ENCODE results near the gene TUBGCP3.
A peak's percentile ranks its signal among the peaks of the same experiment; 100 is the strongest.

DNA sequence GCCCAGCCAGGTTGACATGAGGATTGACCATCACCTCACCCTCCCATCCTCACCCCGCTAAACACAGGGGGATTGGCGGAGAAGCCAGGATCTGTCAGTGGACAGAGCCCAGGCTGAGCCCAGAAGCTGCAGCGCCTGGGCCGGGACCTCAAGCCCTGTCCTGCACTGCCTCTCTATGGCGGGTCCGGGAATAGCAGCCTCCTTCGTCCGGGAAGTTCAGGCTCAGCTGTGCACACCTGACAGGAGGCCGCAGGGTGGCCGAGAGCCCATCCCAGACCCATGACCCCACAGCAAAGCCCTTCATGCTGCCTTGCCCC is 144.0 kb downstream of the TUBGCP3 start:
- TF ChIP-seq, protein P1, sequence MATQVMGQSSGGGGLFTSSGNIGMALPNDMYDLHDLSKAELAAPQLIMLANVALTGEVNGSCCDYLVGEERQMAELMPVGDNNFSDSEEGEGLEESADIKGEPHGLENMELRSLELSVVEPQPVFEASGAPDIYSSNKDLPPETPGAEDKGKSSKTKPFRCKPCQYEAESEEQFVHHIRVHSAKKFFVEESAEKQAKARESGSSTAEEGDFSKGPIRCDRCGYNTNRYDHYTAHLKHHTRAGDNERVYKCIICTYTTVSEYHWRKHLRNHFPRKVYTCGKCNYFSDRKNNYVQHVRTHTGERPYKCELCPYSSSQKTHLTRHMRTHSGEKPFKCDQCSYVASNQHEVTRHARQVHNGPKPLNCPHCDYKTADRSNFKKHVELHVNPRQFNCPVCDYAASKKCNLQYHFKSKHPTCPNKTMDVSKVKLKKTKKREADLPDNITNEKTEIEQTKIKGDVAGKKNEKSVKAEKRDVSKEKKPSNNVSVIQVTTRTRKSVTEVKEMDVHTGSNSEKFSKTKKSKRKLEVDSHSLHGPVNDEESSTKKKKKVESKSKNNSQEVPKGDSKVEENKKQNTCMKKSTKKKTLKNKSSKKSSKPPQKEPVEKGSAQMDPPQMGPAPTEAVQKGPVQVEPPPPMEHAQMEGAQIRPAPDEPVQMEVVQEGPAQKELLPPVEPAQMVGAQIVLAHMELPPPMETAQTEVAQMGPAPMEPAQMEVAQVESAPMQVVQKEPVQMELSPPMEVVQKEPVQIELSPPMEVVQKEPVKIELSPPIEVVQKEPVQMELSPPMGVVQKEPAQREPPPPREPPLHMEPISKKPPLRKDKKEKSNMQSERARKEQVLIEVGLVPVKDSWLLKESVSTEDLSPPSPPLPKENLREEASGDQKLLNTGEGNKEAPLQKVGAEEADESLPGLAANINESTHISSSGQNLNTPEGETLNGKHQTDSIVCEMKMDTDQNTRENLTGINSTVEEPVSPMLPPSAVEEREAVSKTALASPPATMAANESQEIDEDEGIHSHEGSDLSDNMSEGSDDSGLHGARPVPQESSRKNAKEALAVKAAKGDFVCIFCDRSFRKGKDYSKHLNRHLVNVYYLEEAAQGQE (IDR thresholded peaks at IDR 0.05; ENCODE audit: unreplicated experiment): peak; percentile 34
- TF ChIP-seq EZH2 (IDR thresholded peaks at IDR 0.05; ENCODE audit: low read depth, unreplicated experiment) (no peak), CREB1 (CRISPR knock-in tag; IDR thresholded peaks at IDR 0.05; ENCODE audit: low read depth) (no peak), EZH2phosphoT487 (IDR thresholded peaks at IDR 0.05; ENCODE audit: unreplicated experiment) (no peak), POLR2AphosphoS5 (IDR thresholded peaks at IDR 0.05; ENCODE audit: low read depth) (no peak), ZNF331 (CRISPR knock-in tag; IDR thresholded peaks at IDR 0.05; ENCODE audit: low read depth) (no peak), ZNF114 (CRISPR knock-in tag; IDR thresholded peaks at IDR 0.05) (no peak), NANOG (IDR thresholded peaks at IDR 0.05; ENCODE audit: borderline replicate concordance) (no peak), JUNB (IDR thresholded peaks at IDR 0.05; ENCODE audit: unreplicated experiment) (no peak), STAT1 (IDR thresholded peaks at IDR 0.05; ENCODE audit: unreplicated experiment) (no peak)
- TF ChIP-seq, protein P2, sequence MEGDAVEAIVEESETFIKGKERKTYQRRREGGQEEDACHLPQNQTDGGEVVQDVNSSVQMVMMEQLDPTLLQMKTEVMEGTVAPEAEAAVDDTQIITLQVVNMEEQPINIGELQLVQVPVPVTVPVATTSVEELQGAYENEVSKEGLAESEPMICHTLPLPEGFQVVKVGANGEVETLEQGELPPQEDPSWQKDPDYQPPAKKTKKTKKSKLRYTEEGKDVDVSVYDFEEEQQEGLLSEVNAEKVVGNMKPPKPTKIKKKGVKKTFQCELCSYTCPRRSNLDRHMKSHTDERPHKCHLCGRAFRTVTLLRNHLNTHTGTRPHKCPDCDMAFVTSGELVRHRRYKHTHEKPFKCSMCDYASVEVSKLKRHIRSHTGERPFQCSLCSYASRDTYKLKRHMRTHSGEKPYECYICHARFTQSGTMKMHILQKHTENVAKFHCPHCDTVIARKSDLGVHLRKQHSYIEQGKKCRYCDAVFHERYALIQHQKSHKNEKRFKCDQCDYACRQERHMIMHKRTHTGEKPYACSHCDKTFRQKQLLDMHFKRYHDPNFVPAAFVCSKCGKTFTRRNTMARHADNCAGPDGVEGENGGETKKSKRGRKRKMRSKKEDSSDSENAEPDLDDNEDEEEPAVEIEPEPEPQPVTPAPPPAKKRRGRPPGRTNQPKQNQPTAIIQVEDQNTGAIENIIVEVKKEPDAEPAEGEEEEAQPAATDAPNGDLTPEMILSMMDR (conservative IDR thresholded peaks at IDR 0.05; ENCODE audit: low read depth in 2 of 2): peak; percentile 81 to 98
- TF ChIP-seq, protein P3, sequence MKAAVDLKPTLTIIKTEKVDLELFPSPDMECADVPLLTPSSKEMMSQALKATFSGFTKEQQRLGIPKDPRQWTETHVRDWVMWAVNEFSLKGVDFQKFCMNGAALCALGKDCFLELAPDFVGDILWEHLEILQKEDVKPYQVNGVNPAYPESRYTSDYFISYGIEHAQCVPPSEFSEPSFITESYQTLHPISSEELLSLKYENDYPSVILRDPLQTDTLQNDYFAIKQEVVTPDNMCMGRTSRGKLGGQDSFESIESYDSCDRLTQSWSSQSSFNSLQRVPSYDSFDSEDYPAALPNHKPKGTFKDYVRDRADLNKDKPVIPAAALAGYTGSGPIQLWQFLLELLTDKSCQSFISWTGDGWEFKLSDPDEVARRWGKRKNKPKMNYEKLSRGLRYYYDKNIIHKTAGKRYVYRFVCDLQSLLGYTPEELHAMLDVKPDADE (IDR thresholded peaks at IDR 0.05): no peak
- TF ChIP-seq, protein P4, sequence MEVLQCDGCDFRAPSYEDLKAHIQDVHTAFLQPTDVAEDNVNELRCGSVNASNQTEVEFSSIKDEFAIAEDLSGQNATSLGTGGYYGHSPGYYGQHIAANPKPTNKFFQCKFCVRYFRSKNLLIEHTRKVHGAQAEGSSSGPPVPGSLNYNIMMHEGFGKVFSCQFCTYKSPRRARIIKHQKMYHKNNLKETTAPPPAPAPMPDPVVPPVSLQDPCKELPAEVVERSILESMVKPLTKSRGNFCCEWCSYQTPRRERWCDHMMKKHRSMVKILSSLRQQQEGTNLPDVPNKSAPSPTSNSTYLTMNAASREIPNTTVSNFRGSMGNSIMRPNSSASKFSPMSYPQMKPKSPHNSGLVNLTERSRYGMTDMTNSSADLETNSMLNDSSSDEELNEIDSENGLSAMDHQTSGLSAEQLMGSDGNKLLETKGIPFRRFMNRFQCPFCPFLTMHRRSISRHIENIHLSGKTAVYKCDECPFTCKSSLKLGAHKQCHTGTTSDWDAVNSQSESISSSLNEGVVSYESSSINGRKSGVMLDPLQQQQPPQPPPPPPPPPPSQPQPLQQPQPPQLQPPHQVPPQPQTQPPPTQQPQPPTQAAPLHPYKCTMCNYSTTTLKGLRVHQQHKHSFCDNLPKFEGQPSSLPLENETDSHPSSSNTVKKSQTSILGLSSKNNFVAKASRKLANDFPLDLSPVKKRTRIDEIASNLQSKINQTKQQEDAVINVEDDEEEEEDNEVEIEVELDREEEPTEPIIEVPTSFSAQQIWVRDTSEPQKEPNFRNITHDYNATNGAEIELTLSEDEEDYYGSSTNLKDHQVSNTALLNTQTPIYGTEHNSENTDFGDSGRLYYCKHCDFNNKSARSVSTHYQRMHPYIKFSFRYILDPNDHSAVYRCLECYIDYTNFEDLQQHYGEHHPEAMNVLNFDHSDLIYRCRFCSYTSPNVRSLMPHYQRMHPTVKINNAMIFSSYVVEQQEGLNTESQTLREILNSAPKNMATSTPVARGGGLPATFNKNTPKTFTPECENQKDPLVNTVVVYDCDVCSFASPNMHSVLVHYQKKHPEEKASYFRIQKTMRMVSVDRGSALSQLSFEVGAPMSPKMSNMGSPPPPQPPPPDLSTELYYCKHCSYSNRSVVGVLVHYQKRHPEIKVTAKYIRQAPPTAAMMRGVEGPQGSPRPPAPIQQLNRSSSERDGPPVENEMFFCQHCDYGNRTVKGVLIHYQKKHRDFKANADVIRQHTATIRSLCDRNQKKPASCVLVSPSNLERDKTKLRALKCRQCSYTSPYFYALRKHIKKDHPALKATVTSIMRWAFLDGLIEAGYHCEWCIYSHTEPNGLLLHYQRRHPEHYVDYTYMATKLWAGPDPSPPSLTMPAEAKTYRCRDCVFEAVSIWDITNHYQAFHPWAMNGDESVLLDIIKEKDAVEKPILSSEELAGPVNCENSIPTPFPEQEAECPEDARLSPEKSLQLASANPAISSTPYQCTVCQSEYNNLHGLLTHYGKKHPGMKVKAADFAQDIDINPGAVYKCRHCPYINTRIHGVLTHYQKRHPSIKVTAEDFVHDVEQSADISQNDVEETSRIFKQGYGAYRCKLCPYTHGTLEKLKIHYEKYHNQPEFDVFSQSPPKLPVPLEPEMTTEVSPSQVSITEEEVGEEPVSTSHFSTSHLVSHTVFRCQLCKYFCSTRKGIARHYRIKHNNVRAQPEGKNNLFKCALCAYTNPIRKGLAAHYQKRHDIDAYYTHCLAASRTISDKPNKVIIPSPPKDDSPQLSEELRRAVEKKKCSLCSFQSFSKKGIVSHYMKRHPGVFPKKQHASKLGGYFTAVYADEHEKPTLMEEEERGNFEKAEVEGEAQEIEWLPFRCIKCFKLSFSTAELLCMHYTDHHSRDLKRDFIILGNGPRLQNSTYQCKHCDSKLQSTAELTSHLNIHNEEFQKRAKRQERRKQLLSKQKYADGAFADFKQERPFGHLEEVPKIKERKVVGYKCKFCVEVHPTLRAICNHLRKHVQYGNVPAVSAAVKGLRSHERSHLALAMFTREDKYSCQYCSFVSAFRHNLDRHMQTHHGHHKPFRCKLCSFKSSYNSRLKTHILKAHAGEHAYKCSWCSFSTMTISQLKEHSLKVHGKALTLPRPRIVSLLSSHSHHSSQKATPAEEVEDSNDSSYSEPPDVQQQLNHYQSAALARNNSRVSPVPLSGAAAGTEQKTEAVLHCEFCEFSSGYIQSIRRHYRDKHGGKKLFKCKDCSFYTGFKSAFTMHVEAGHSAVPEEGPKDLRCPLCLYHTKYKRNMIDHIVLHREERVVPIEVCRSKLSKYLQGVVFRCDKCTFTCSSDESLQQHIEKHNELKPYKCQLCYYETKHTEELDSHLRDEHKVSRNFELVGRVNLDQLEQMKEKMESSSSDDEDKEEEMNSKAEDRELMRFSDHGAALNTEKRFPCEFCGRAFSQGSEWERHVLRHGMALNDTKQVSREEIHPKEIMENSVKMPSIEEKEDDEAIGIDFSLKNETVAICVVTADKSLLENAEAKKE (CRISPR knock-in tag; IDR thresholded peaks at IDR 0.05): no peak
